Erythroblast (primary cell): ENCODE data around the gene PTTG2.
"Not testable (repeated sequence)": the region's sequence is repeated elsewhere in the genome, so short reads cannot be mapped to it uniquely, and the experiment has no call there.

Experiments used
- DNase-seq, 2 experiments: peaks; one replicate each; lab custom pipeline; 2025; lab: John Stamatoyannopoulos, UW
- GATA1 ChIP-seq: IDR thresholded peaks from 2 replicates; pipeline ENCODE4 v1.6.1; 2011; ENCODE audit warnings: low read depth, mild to moderate bottlenecking, control low read depth, low read length, moderate library complexity
- POLR2A ChIP-seq: IDR thresholded peaks from 2 replicates; pipeline ENCODE4 v1.6.1; 2011; ENCODE audit warnings: mild to moderate bottlenecking, low read length

PTTG2 gene

DNA sequence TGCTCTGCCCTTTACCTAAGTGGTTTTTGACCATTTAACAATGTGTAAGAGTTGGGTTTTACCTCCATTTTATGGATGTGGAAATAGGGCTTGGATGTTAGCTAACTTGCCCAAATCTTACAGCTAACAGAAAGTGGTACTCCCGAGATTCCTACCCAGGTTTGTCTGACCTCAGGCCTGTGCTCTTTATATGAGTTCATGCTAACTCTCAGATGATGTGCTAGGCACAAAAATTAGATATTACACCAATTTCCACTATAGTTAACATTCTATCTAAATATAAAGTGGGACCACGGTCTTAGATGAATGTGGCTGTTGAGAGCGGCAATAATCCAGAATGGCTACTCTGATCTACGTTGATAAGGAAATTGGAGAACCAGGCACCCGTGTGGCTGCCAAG lies at the start of gene PTTG2:
PTTG2 (plus strand) TSS at position 301 of the 400 bp plus-strand sequence; CDS start at position 338, 37 bp downstream.
- TF ChIP-seq GATA1 (no peak), POLR2A (no peak)
- DNase-seq, result no peak

DNA sequence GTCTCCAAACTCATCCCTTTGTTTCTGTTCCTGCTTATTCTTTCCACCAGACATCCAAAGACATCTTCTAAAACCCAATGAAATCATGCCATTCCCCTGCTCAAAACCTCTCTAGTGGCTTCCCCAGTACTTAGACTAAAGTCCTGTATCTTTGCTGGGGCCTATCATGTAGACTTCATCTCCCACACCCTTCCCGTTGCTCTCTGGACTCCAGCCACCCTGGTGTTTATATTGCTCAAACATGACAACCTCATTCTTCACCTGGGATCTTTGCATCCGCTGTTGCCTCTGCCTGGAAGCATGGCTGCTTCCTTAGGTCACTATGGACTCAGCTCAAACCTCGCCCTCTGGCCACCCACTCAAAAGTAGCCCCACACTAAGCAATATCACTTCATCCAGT lies 45.7 kb upstream of the PTTG2 start:
- DNase-seq, result no peak
- TF ChIP-seq POLR2A (no peak), GATA1 (no peak)

DNA sequence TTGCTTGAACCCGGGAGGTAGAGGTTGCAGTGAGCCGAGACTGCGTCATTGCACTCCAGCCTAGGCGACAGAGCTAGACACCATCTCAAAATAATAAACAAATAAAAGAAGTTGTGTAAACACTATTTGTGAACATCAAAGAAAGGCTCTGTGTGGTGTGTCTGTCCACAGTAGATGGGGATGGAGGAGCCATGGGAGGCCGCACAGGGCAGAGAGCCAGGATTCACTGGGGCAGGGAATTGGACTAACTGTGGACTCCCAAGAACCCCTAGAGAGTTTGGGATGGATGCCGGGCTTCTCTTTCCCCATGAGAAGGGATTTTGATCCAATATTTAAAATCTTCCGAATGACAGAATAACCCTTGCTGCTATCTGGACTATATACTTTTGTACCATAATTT lies 42.8 kb upstream of the PTTG2 start:
- no peak for TF ChIP-seq GATA1
- no peak for TF ChIP-seq POLR2A
- DNase-seq, result no peak

DNA sequence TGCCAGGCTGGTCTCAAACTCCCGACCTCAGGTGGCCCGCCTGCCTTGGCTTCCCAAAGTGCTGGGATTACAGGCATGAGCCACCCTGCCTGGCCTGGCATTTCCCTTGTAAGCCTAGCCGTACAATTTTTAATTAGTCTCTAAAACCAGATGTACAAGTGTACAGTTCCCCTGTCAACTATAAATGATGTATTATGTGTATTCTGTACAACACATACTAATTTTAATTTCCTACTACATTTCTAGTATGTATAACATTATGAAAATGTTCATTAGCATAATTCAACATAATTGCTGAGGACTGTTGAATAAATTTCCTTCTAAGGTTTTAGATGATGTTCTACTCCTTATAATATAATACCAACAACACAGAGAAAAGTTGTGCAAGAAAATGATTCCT lies 41.5 kb upstream of the PTTG2 start:
- TF ChIP-seq POLR2A (no peak), GATA1 (no peak)
- DNase-seq, result no peak

GRCh38 chr4:37922328-37922727 lies 37.9 kb upstream of the PTTG2 start:
- no peak for DNase-seq
- TF ChIP-seq GATA1 (no peak), POLR2A (no peak)

- not testable (repeated sequence) for DNase-seq
Observed at GRCh38 chr4:37923089-37923488, 37.1 kb upstream of the PTTG2 start.

DNA sequence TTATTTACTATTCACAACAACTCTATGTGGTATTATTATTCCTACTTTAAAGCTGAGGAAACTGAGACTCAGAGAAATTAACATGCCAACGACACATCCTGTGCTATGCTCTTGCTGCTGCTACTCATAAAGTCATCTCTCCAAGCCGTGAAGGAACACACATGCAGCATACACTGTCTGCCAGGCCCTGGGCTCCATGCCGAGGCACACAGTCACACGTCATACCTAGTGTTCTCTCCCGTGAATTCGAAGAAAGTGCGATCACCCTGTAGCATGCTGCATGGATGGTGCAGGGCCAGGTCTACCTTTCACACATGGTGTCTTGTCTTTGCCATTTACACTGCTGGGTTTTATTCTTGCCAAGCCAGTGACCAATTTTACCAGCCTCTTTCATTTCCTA lies 35.3 kb upstream of the PTTG2 start:
- TF ChIP-seq POLR2A (no peak), GATA1 (no peak)
- no peak for DNase-seq

GRCh38 chr4:37927434-37927833 lies 32.8 kb upstream of the PTTG2 start:
- no peak for DNase-seq
- TF ChIP-seq GATA1 (no peak), POLR2A (no peak)

GRCh38 chr4:37928426-37929416 lies 31.5 kb upstream of the PTTG2 start:
- no peak for DNase-seq
- no peak for TF ChIP-seq GATA1
- no peak for TF ChIP-seq POLR2A

GRCh38 chr4:37934096-37934495 lies 26.1 kb upstream of the PTTG2 start:
- no peak for DNase-seq
- no peak for TF ChIP-seq POLR2A
- TF ChIP-seq GATA1, result no peak

DNA sequence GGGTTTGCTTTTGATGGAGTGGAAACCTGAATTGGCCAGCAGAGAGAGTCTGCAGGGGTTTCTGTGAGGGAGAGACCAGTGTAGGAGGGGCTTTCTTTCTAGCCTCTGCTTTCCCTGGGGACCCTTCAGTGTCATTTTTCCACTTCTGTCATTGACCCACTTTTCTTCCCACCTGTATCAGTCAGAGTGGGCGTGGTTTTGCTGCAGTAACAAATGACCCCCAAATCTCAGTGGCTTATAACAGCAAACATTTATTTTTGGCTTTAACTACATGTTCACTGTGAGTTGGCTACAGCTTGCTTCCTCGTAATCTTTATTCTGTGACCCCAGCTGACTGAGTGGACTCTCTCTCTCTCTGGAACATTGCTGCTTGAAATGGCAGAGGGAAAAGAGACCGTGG lies 25.6 kb upstream of the PTTG2 start:
- no peak for DNase-seq
- TF ChIP-seq POLR2A (no peak), GATA1 (no peak)

DNA sequence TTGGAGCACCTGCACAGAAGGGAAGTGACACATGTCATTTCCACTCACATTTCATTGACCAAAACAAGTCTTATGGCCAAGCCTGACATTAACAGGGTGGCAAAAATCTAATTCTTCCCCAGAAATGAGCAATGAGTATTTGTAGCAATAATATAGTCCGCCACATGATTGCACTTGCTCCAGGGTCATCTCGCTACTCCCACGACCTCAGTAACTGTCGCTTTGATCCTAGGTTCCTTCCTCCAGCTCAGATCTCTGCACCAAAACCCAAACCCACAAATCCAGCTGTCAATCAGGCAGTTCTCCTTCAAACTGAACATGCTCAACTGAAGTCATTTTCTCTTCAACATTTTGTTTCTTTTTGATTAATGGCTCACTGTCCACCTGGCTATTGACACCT lies 25.2 kb upstream of the PTTG2 start:
- no peak for DNase-seq
- no peak for TF ChIP-seq GATA1
- TF ChIP-seq POLR2A, result no peak

- DNase-seq, result no peak
- TF ChIP-seq POLR2A, result no peak
- TF ChIP-seq GATA1, result no peak
Observed at GRCh38 chr4:37936889-37937498, 23.2 kb upstream of the PTTG2 start.

- TF ChIP-seq POLR2A (no peak), GATA1 (no peak)
- no peak for DNase-seq
Observed at GRCh38 chr4:37938208-37938607, 22.0 kb upstream of the PTTG2 start.
